AG04450 (cell line): ENCODE data around the gene EVI5L. TPM values are rescaled to one million over a fixed set of nuclear protein-coding genes. Genes with fewer than 3 reads are reported as not detected.

Experiments
- CTCF ChIA-PET: fragments of 300-600, 350-600 bp; formaldehyde crosslinking; extraction: SDS; loops from one replicate; lab custom pipeline; 2022; ENCODE audit warnings: antibody characterized with exemption, inconsistent platforms; lab: Charles Lee
- POLR2A ChIA-PET: fragments of 350-600 bp; formaldehyde crosslinking; extraction: SDS; loops from one replicate; lab custom pipeline; 2021; ENCODE audit warnings: antibody characterized with exemption, inconsistent platforms; lab: Yijun Ruan, JAX
- DNase-seq: peaks from one replicate; pipeline ENCODE4 v3.0.0-alpha.2; 2011; ENCODE audit warnings: low read depth, low spot score
- H3K27ac ChIP-seq: one replicate; pipeline ENCODE4 v1.5.1; 2012; ENCODE audit warnings: low read depth, low read length, control low read depth
- H3K27me3 ChIP-seq: one replicate; pipeline ENCODE4 v1.6.0; 2012; ENCODE audit warnings: low read length; ENCODE audit not compliant: control insufficient read depth, insufficient read depth
- H3K4me3 ChIP-seq: 2 replicates; pipeline ENCODE4 v1.5.1; 2011; ENCODE audit warnings: mild to moderate bottlenecking, low read depth, low read length, control low read depth
- H3K9me3 ChIP-seq: 2 replicates; pipeline ENCODE4 v1.5.1; 2012; ENCODE audit warnings: low read length; ENCODE audit not compliant: control insufficient read depth, insufficient read depth
- polyA plus RNA-seq: library from polyadenylated mRNA; depleted of rRNA; stranded (reverse); fragments of >200 nt; gene quantifications from 2 replicates; pipeline ENCODE4 v1.2.3, GENCODE V29; 2011
- TF ChIP-seq, protein P1 (sequence below): IDR thresholded peaks from 2 replicates; pipeline ENCODE4 v1.5.1; 2011; ENCODE audit warnings: low read depth, low read length, control low read depth, inconsistent platforms

EVI5L gene
- polyA plus RNA-seq, 1 experiment = 6.7 TPM

DNA sequence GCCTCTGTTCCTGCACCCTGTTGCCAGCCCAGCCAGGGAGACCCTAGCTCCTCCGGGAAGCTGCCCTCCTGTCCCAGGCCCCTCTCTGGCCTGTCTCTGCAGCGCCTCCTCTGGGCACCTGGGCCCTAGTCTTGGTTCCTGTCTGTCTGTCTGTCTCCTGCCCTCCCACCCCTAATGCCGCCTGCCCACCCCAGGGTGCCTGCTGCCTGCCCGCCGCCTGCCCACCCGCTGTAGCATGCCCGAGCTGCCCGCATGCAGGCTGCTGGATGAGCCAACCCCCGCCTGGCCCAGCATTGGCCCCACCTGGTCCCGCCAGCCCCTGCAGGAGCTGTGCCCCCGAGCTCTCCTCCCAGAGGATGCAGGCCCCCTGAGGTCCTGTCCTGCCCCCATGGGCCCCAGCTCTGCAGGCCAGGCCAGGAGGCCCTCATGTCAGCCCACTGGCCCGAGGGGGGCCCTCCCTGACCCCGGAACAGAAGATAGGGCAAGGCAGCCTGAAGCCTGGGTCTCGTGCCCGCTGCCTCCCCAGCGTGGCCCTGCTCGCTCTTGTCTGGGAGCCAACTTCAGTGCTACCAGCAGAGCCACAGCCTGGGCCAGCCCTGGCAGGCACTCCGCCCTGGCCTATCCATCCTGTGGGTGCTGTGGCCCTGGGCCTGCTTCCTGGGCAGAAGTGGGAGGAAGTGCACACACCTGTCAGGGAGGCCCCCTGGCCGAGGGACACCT, 78.9 kb downstream of the EVI5L start:
- POLR2A ChIA-PET = interaction anchor here (2.7 kb wide), 1 partner anchor 11 kb away, joined by 17 read pairs; the partner anchor contains the start of gene SNAPC2
- DNase-seq = no peak
- H3K27ac ChIP-seq = no peak overlapping the region
- CTCF ChIA-PET = interaction anchor here (1.8 kb wide), 1 partner anchor 9 kb away, joined by 5 read pairs; no protein-coding TSS in a partner anchor
- no peaks in the 10 kb centered on the region for H3K9me3 ChIP-seq
- H3K27me3 ChIP-seq = no peaks in the 10 kb centered on the region
- no peak overlapping the region for H3K4me3 ChIP-seq
- TF ChIP-seq, protein P1, sequence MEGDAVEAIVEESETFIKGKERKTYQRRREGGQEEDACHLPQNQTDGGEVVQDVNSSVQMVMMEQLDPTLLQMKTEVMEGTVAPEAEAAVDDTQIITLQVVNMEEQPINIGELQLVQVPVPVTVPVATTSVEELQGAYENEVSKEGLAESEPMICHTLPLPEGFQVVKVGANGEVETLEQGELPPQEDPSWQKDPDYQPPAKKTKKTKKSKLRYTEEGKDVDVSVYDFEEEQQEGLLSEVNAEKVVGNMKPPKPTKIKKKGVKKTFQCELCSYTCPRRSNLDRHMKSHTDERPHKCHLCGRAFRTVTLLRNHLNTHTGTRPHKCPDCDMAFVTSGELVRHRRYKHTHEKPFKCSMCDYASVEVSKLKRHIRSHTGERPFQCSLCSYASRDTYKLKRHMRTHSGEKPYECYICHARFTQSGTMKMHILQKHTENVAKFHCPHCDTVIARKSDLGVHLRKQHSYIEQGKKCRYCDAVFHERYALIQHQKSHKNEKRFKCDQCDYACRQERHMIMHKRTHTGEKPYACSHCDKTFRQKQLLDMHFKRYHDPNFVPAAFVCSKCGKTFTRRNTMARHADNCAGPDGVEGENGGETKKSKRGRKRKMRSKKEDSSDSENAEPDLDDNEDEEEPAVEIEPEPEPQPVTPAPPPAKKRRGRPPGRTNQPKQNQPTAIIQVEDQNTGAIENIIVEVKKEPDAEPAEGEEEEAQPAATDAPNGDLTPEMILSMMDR = no peak

DNA sequence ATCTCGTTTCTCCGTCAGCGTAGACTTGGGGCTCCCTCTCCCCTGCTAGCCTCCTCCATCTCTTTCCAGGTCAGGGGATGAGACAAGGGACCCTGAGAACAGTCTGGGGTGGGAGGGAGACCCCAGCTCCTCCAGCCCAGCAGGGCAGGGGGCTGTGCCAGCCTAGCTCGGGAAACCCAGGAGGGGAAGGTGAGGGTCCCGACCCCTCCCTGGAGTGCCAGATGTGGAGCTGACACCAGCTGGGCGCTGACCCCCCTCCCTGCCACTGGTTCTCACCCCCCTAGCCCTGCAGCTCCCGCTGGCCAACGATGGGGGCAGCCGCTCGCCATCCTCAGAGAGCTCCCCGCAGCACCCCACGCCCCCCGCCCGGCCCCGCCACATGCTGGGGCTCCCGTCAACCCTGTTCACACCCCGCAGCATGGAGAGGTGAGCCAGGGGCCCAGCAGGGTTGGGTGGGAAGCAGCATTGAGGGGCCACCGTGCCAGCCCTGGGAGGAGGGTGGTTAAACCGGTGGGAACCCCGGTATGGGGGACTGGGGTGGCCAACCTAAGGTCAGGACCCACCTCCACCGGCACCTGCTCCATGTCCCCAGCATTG, 79.6 kb downstream of the EVI5L start:
- Histone ChIP-seq H3K9me3 (no peaks in the 10 kb centered on the region; the same call in 1 of the 2 replicates), H3K27me3 (no peaks in the 10 kb centered on the region), H3K4me3 (no peak overlapping the region), H3K27ac (no peak overlapping the region)
- ChIA-PET POLR2A (interaction anchor here (2.7 kb wide), 1 partner anchor 10 kb away, joined by 17 read pairs; the partner anchor contains the start of gene SNAPC2), CTCF (interaction anchor here (1.8 kb wide), 1 partner anchor 8 kb away, joined by 5 read pairs; no protein-coding TSS in a partner anchor)
- TF ChIP-seq, protein P1 = no peak
- no peak for DNase-seq

DNA sequence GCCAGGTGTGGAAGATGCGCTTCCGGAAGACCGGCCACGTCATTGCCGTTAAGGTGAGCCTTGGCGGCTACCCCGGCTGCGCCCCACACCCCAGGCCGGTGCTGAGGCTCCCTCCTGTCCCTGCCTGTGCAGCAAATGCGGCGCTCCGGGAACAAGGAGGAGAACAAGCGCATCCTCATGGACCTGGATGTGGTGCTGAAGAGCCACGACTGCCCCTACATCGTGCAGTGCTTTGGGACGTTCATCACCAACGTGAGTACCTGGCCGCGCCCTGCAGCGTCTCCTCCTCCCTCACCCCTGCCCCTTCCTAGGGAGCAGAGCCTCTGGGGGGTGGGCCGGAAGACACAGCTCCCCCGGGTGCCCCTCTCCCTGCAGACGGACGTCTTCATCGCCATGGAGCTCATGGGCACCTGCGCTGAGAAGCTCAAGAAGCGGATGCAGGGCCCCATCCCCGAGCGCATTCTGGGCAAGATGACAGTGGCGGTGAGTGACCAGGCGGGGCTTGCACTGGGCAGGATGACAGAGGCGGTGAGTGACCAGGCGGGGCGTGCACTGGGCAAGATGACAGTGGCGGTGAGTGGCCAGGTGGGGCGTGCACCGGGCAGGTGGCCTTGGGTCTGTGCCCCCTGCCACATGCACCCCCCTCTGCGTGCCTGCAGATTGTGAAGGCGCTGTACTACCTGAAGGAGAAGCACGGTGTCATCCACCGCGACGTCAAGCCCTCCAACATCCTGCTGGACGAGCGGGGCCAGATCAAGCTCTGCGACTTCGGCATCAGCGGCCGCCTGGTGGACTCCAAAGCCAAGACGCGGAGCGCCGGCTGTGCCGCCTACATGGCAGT, 80.5 kb downstream of the EVI5L start:
- H3K27me3 ChIP-seq = peaks cover 1% of the 10 kb centered on the region
- CTCF ChIA-PET = no interaction called here
- no peak for DNase-seq
- H3K9me3 ChIP-seq = no peaks in the 10 kb centered on the region; the same call in 1 of the 2 replicates
- POLR2A ChIA-PET = no interaction called here
- no peak overlapping the region for H3K4me3 ChIP-seq
- no peak overlapping the region for H3K27ac ChIP-seq
- TF ChIP-seq, protein P1 = no peak

DNA sequence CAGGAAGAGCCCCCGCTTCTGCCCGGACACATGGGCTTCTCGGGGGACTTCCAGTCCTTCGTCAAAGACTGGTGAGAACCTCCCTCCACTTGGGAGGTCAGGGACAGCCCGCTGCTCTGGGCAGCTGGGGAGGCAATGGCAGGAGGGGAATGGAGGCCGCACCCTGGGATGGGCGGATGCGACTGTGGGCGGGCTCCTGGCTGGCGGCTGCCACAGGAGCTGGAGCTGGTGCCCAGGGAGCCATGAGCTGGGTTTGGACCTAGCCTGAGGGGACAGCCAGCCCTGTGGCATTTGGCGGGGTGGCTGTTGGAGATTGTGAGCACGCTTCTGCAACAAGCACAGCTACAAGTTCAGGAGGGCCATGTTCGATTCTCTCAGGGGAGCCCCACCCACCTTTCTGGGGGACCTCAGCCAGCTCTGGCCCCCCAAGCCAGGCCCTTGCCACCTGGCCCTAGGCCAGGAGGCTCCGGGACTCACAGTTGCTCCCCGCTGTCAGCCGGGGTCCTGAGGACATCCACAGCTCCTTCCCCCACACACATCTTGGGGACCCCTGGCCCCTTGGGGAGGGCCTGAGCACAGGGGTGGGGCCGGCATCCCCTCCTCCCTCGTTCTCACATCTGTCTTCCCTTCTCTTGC, 81.6 kb downstream of the EVI5L start:
- TF ChIP-seq, protein P1 = no peak
- no peak overlapping the region for H3K4me3 ChIP-seq
- no peaks in the 10 kb centered on the region; the same call in 1 of the 2 replicates for H3K9me3 ChIP-seq
- DNase-seq = no peak
- peaks cover 7% of the 10 kb centered on the region for H3K27me3 ChIP-seq
- CTCF ChIA-PET = interaction anchor here (1.3 kb wide), 1 partner anchor 9 kb away, joined by 4 read pairs; the partner anchor contains the start of gene SNAPC2
- POLR2A ChIA-PET = no interaction called here
- no peak overlapping the region for H3K27ac ChIP-seq
